Femur (tissue), 1 donor: Measurements from ENCODE around the gene HTRA2.

Experiments
- DNase-seq: peaks from one replicate; pipeline ENCODE4 v3.0.0-alpha.2; 2017

The HTRA2 gene

GRCh38 chr2:74501335-74502071 is 28.2 kb upstream of the HTRA2 start:
- no peak for DNase-seq

DNA sequence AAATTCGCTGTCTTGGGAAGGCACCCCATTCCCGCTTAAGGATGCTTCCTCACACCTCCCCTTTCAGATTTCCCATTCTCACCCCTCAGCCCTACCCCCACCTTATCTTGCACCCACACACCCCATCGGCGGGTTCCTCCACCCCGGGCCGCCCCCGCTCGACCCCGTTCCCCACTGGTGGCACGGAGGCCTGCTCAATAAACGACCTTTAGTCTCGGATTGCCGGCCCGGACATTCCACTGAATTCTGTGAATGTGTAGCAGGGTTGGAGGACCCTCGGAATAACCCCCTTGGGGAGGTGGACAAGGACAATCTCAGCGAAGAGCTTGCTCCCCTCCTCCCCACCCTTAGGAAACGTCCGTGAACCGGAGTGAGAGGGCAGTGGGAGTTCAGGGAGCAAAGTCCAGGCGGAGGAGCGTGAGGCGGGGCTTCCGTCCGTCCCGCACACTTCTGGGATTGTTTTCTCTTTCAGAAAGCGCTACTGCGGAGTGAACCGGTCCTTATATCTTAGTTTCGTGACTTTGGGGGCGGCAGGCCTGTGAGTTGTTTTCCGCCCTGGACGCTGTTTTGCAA is 27.5 kb upstream of the HTRA2 start:
- no peak for DNase-seq

- peak; percentile 84 for DNase-seq
Observed at GRCh38 chr2:74502720-74503505, 26.8 kb upstream of the HTRA2 start.

GRCh38 chr2:74503506-74504475 is 25.9 kb upstream of the HTRA2 start:
- no peak for DNase-seq

DNA sequence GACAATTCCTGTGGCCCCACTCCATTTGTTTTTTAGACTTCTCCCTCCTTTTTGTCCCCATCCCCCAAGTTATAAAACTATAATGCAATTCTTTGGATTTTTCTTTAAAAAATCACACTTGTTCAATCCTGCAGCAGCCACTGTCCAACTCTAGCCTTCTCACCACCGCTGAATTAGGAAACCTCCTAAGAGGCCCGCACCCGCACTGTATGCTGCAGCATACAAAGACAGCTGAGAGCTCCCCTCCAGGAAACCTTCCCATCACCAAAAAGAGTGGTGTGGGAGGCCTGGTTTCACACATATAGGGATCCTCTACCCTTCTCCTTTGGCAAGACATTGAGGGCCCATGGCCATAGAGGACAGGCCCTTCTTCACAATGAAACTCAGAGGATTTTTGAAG is 25.1 kb upstream of the HTRA2 start:
- no peak for DNase-seq

DNA sequence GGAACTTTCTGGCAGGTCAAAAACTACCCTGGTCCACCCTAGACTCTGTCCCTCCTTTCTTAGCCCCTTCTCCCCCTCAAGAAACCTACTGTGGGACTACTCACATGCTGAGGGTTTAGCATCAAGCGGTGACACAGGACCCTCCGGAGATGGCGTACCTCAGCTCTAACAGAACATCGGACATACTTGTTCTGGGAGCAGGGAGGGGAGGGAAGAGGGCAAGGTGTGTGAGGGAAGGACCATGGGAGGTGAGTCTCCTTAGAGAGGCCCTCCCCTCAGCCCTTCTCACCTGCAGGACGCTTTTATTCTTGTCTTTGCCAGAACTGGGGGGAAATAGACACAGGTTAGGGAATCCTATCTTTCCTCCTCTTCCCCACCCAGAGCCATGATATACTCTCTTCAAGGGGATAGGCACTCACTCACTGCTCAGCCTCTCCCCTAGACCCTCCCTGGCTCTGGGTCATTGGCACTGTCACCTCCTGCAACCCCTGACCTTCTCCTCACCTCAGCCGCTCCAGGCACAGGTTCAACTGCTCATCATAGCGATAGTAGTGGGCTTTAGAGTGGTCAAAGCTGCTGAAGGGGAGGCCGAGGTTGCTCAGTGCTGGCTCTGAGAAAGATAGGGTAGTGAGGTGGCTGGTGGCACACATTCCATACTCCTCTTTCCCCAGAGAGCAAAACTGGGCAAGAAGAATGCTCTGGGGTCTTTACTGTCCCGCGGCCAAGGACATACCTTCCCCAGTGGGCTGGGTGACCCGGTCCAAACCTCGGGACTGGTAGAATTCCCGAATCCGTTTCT is 24.1 kb upstream of the HTRA2 start:
- no peak for DNase-seq

- DNase-seq, result peak; percentile 99
Observed at GRCh38 chr2:74507145-74507925, 22.4 kb upstream of the HTRA2 start, which contains the start of gene PCGF1. Gene PCGF1, minus strand, starts transcription at chr2:74507695. Its CDS starts 27 bp downstream, at chr2:74507668.

DNA sequence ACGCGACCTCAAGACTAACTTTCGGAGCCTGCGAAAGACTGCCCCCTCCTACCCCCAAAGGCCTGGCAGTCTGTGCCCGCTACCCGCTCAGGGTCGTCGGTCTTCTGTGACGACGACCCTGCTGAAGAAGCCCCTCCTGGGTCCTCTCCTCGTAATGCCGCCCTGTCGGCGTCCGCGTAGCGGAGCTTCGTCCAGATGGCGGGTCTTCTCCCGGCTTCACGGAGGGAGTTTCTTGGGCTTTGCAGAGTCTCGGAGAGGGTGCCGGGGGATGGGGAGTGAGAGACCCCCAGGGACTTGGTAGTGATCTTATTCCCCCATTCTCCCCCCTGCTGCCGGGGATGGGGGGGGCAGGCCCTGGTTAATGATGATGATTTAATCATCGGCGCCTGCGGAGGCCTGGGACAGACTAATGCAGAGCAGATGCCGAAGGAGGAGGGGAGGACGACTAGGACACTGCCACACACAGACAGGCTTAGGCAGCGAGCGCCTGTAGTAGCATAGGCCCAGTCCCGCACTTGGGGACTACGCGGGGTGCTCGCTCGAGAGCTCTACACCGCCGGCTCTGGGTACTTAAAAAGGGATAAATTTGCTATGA is 21.7 kb upstream of the HTRA2 start:
- no peak for DNase-seq

DNA sequence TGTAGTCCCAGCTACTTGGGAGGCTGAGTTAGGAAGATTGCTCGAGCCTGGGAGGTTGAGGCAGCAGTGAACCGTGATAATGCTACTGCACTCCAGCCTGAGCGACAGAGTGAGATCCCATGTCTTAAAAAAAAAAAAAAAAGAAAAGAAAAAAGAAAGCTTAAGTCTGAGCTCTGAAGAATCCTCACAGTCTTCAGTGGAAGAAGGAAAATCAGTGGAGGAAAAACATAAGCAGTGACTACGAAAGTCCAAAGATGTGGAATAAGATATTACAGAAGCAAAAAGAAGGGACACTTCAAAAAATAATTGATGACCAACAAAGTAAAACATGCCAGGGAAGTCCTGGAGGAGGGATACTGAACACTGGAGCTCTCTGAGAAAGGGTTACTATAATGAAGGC is 19.5 kb upstream of the HTRA2 start:
- DNase-seq, result no peak

- no peak for DNase-seq
Observed at GRCh38 chr2:74511104-74511989, 18.4 kb upstream of the HTRA2 start.

GRCh38 chr2:74512744-74513604 is 16.8 kb upstream of the HTRA2 start:
- DNase-seq, result no peak

DNA sequence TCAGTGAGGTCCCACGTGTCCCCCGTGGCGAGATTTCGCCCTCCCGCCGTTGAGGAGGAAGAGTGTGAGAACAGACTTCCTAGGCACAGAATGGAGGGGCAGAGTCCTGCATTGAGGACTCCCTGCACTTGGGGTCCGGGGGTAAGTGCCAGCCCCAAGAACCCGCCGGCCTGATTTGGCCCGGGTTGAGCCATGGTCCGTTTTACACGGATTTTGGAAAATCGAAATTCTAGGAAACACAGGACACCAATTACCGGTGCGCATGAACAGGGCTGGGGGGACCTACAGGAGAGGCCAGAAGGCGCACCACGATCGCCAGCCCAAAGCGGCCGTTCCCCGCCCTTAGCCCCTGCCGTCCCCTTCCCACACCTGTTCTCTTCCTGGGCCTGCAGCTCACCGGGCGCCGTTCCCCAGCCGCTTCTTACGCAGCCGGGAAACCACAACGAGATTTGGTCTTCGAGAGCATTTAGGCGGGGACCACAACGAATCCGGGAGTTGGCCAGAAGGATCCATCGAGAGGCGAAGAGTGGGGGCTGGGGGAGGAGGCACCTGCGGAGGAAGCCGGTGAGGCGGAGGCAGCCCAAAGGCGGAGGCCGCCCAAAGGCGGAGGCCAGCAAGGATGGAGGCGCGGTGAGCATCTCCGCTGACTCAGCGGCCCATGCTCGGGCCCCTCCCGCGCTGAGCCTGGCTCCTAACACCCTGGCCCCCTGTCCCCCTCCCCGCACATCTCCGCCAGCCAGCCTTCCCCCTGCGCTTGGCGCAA is 15.9 kb upstream of the HTRA2 start:
- no peak for DNase-seq

DNA sequence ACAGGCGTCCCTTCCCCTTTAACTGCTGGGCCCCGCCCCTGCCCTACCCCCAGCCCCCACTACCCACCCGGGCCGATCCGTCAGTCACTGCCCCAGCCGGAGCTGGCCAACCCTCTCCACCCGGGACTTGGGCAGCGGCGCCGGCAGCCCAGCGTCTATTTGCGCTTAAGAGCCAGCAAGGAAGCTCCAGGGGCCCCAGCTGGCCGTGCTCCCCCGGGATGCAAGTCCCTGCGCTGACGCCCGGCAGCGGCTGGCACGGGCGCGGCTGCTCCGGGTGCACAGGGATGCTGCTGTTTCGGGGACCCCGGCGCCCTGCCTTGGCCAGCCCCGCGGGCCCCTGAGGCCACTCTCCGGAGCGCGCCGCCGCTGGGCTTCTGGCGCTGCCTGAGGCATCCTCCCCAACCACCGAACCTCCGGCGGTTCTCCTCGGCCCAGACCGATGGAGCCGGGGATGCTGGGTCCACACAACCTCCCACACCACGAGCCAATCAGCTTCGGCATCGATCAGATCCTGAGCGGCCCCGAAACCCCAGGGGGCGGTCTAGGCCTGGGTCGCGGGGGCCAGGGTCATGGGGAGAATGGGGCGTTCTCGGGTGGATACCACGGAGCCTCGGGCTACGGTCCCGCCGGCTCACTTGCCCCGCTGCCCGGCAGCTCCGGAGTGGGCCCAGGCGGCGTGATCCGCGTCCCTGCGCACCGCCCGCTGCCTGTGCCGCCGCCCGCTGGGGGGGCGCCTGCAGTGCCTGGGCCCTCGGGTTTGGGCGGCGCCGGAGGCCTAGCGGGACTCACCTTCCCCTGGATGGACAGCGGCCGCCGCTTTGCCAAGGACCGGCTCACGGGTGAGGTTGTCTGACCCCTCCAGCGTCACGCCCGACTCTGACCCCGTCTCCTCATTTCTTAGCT is 15.1 kb upstream of the HTRA2 start, which contains the start of gene TLX2:
Gene TLX2 (plus strand): TSS at position 83 of the 903 bp plus-strand sequence. CDS start 357 bp downstream, at position 440.
- DNase-seq, result no peak

- DNase-seq, result no peak
Observed at GRCh38 chr2:74515271-74515980, 14.3 kb upstream of the HTRA2 start.

GRCh38 chr2:74515981-74516633 is 13.6 kb upstream of the HTRA2 start:
- peak; percentile 87 for DNase-seq
